HK-2 (cell line): ENCODE data around the gene PPME1.

Source experiments
- DNase-seq: peaks from one replicate; pipeline ENCODE4 v3.0.0-alpha.2; 2018; ENCODE audit not compliant: unreplicated experiment

Gene PPME1

GRCh38 chr11:74226907-74227306 lies 55.8 kb downstream of the PPME1 start:
- DNase-seq, result no peak

GRCh38 chr11:74232311-74232950 lies 61.3 kb downstream of the PPME1 start:
- DNase-seq, result no peak

- no peak for DNase-seq
Observed at GRCh38 chr11:74233683-74234082, 62.6 kb downstream of the PPME1 start.

GRCh38 chr11:74235121-74235520 lies 64.0 kb downstream of the PPME1 start:
- DNase-seq, result no peak

- DNase-seq, result no peak
Observed at GRCh38 chr11:74237541-74237940, 66.5 kb downstream of the PPME1 start.

- DNase-seq, result no peak
Observed at GRCh38 chr11:74238243-74238642, 67.2 kb downstream of the PPME1 start.

GRCh38 chr11:74248469-74248868 lies 77.4 kb downstream of the PPME1 start:
- DNase-seq, result no peak

GRCh38 chr11:74249496-74249895 lies 78.4 kb downstream of the PPME1 start:
- no peak for DNase-seq

GRCh38 chr11:74253361-74253760 lies 82.3 kb downstream of the PPME1 start:
- DNase-seq, result no peak

- peak; percentile 43 for DNase-seq
Observed at GRCh38 chr11:74255741-74256375, 84.8 kb downstream of the PPME1 start.

- DNase-seq, result no peak
Observed at GRCh38 chr11:74256378-74257133, 85.5 kb downstream of the PPME1 start.

GRCh38 chr11:74257959-74258553 lies 87.0 kb downstream of the PPME1 start:
- DNase-seq, result no peak

GRCh38 chr11:74262725-74263124 lies 91.6 kb downstream of the PPME1 start:
- no peak for DNase-seq

- no peak for DNase-seq
Observed at GRCh38 chr11:74265256-74265655, 94.2 kb downstream of the PPME1 start.

- no peak for DNase-seq
Observed at GRCh38 chr11:74267014-74267413, 95.9 kb downstream of the PPME1 start.

- no peak for DNase-seq
Observed at GRCh38 chr11:74268456-74268855, 97.4 kb downstream of the PPME1 start.

- DNase-seq, result no peak
Observed at GRCh38 chr11:74269161-74269811, 98.2 kb downstream of the PPME1 start.

- no peak for DNase-seq
Observed at GRCh38 chr11:74272276-74272675, 101.2 kb downstream of the PPME1 start.

- no peak for DNase-seq
Observed at GRCh38 chr11:74276581-74276980, 105.5 kb downstream of the PPME1 start.

- no peak for DNase-seq
Observed at GRCh38 chr11:74278103-74278502, 107.0 kb downstream of the PPME1 start.

GRCh38 chr11:74278721-74279161 lies 107.7 kb downstream of the PPME1 start:
- DNase-seq, result peak; percentile 73

- no peak for DNase-seq
Observed at GRCh38 chr11:74279256-74279655, 108.2 kb downstream of the PPME1 start.
